Measurements from ENCODE around the gene ENKD1.

DNA sequence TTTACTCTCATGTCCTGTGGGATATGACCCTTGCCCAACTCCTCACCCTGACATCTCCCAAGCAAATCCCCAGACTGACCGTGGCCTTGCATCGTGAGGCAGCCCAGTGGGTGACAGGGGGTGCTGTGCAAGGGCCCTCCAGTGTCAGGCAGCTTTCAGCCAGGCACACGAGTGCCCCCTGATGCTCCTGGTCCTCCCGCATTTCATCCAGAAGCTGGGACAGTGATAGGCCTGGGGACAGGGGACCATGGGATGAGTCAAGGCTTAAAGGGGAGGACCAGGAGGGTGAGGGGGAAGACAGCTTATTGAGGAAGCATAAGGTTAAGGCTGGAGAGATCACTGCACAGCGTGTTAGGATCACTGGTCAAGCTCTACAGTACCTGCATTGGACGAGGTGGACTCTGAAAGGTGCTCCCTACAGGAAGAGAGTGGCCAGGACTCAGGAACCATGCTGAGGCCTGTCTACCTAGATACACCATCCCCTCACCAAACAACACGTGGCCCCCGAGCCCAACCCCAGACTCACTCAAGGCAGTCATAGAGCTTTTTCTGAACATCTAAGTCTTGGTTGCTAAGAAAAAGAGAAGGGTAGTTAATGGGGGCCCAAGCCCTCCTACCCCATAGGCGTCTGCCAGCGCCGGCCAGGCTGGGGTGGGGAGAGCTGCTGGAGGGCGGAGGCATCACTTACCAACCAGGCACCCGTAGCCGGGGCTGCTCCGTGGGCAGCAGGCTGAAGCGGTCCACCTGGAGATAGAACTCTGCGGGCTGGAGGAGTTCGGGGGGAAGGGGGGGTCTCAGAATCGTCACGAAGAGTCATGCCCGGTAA, 7.5 kb downstream of the ENKD1 start:
- TF ChIP-seq EZH2 (IDR thresholded peaks at IDR 0.05) (no peak), POLR2AphosphoS5 (IDR thresholded peaks at IDR 0.05; ENCODE audit: borderline replicate concordance, low read depth, low read length) (no peak)

All from SK-N-MC (cell line).